ENCODE measurements around the gene KRTAP10-1. TPM values are rescaled to one million over a fixed set of nuclear protein-coding genes. Genes with fewer than 3 reads are reported as not detected.
A peak's percentile ranks its signal among the peaks of the same experiment; 100 is the strongest.

KRTAP10-1 gene
- total RNA-seq, 4 donors from 2014 or later: 0.83 to 8.5 (median 2.6) TPM; not detected in 1

- WGBS: 75% methylated on average over 2 of the region's 2 CpGs
- DNase-seq (ENCODE audit: low spot score in 2 of 2): peak in 1 of 2 donors; percentile 32
- Histone ChIP-seq H3K4me3 (no peak overlapping the region), H3K36me3 (no peaks in the 10 kb centered on the region), H3K4me1 (no peaks in the 10 kb centered on the region), H3K27ac (no peak overlapping the region), H3K9me3 (no peaks in the 10 kb centered on the region), H3K27me3 (peaks cover 16% of the 10 kb centered on the region)
- no peak for TF ChIP-seq POLR2A (IDR thresholded peaks at IDR 0.05)
These were observed 15.3 kb downstream of the KRTAP10-1 start for GRCh38 chr21:44524414-44525371.

DNA sequence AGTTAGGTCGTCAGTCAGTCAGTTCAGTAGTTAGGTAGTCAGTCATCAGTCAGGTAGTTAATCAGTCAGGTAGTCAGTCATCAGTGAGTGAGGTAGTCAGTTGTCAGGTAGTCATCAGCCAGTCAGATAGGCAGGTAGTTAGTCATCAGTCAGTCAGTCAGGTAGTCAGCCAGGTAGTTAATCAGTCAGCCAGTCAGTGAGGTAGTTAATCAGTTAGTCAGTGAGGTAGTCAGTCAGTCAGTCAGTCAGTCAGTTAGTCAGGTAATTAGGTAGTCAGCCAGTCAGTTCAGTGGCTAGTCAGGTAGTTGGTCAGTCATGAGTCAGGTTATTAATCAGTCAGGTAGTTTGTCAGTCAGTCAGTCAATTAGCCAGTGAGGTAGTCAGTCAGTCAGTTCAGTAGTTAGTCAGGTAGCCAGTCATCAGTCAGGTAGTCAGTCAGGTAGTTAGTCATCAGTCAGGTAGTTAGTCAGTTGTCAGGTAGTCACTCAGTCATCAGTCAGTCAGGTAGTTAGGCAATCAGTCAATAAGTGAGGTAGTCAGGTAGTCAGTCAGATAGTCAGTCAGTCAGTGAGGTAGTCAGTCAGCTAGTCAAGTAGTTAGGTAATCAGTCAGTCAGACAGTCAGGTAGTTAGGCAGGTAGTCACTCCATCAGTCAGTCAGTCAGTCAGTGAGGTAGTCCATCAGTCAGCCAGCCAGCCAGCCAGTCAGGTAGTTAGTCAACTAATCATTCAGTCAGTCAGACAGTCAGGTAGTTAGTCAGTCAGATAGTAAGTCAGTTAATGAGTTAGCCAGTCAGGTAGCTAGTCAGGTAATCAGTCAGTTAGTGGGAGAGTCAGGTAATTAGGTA is 16.2 kb downstream of the KRTAP10-1 start:
- Histone ChIP-seq H3K36me3 (no peaks in the 10 kb centered on the region), H3K9me3 (no peaks in the 10 kb centered on the region), H3K27me3 (peaks cover 21% of the 10 kb centered on the region), H3K4me3 (no peak overlapping the region), H3K27ac (no peak overlapping the region), H3K4me1 (no peaks in the 10 kb centered on the region)
- peak in 1 of 2 donors; percentile 55 for DNase-seq (ENCODE audit: low spot score in 2 of 2)
- TF ChIP-seq POLR2AphosphoS5 (IDR thresholded peaks at IDR 0.05) (no peak), CTCF (IDR thresholded peaks at IDR 0.05) (no peak), EP300 (IDR thresholded peaks at IDR 0.05) (no peak), POLR2A (IDR thresholded peaks at IDR 0.05) (no peak)
- 100% methylated on average over 1 of the region's 1 CpG for WGBS

DNA sequence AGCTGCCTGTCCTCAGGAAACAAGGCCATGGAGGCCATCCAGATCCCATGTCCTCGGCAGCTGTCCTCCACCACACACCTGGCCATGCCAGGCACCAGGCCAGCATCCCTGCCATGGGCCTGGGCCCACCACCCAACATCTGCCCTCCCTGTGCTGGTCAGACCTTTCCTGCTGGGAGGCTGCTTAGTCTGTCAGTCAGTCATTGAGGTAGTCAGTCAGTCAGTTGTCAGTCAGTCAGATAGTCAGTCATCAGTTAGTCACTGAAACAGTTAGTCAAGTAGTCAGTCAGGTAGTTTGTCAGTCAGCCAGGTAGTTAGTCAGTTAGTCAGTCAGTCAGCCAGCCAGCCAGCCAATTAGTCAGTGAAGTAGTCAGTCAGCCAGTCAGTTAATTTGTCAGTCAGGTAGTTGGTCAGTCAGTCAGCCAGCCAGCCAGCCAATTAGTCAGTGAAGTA is 17.2 kb downstream of the KRTAP10-1 start:
- peaks cover 24% of the 10 kb centered on the region for H3K27me3 ChIP-seq
- no peaks in the 10 kb centered on the region for H3K9me3 ChIP-seq
- no peak overlapping the region for H3K27ac ChIP-seq
- WGBS: no CpG with 5 or more reads among the region's 1 CpG
- DNase-seq (ENCODE audit: low spot score in 2 of 2): no peak
- H3K36me3 ChIP-seq: no peaks in the 10 kb centered on the region
- H3K4me1 ChIP-seq: no peaks in the 10 kb centered on the region
- no peak for TF ChIP-seq EP300 (IDR thresholded peaks at IDR 0.05)
- no peak overlapping the region for H3K4me3 ChIP-seq

GRCh38 chr21:44521928-44522752 is 17.9 kb downstream of the KRTAP10-1 start:
- Histone ChIP-seq H3K4me3 (no peak overlapping the region), H3K27me3 (peaks cover 24% of the 10 kb centered on the region), H3K4me1 (no peaks in the 10 kb centered on the region), H3K9me3 (no peaks in the 10 kb centered on the region), H3K36me3 (no peaks in the 10 kb centered on the region), H3K27ac (no peak overlapping the region)
- TF ChIP-seq EP300 (IDR thresholded peaks at IDR 0.05) (no peak), POLR2AphosphoS5 (IDR thresholded peaks at IDR 0.05) (no peak), CTCF (IDR thresholded peaks at IDR 0.05) (no peak), POLR2A (IDR thresholded peaks at IDR 0.05) (no peak)
- 90% methylated on average over 10 of the region's 33 CpGs for WGBS
- peak; percentile 48 to 78 for DNase-seq (ENCODE audit: low spot score in 2 of 2)

GRCh38 chr21:44521301-44521927 is 18.6 kb downstream of the KRTAP10-1 start:
- 93% methylated on average over 5 of the region's 22 CpGs for WGBS
- H3K4me3 ChIP-seq: no peak overlapping the region
- H3K4me1 ChIP-seq: no peaks in the 10 kb centered on the region
- no peaks in the 10 kb centered on the region for H3K36me3 ChIP-seq
- peaks cover 24% of the 10 kb centered on the region for H3K27me3 ChIP-seq
- H3K27ac ChIP-seq: no peak overlapping the region
- H3K9me3 ChIP-seq: no peaks in the 10 kb centered on the region
- no peak for TF ChIP-seq EP300 (IDR thresholded peaks at IDR 0.05)
- TF ChIP-seq POLR2AphosphoS5 (IDR thresholded peaks at IDR 0.05): no peak
- TF ChIP-seq POLR2A (IDR thresholded peaks at IDR 0.05): no peak
- TF ChIP-seq CTCF (IDR thresholded peaks at IDR 0.05): no peak
- peak; percentile 44 to 63 for DNase-seq (ENCODE audit: low spot score in 2 of 2)
